GDM1 (cell line): ENCODE data around the gene DNAJA3.

Source experiments
- DNase-seq: peaks from one replicate; lab custom pipeline; 2025; lab: John Stamatoyannopoulos, UW

DNAJA3 gene

DNA sequence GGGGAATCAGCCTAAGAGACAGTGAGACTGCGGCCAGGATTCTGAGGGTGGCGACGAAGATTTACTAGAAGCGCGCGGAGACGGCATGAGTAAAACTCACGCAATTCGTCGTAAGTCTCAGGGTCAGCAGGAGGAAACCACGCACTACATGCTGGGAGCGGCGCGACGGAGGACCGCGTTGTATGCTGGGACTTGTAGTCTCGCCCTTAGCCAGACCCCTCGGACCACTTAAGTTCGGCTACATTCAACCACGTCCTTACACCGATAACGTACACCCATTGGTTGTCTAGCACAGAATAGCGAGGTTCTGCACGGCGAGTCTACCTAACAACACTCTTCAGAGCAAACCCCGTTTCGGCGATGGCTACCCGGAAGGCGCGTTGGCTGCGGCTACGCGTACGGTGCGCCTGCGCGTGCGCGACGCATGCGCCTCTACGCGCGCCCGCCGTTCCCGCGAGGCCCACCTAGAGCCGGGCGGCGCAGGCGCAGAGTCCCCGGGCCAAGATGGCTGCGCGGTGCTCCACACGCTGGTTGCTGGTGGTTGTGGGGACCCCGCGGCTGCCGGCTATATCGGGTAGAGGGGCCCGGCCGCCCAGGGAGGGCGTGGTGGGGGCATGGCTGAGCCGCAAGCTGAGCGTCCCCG is at the start of gene DNAJA3:
Gene DNAJA3 (plus strand): TSS at position 491 of the 643 bp plus-strand sequence. CDS start 14 bp downstream, at position 505.
- DNase-seq, result peak; percentile 95

DNA sequence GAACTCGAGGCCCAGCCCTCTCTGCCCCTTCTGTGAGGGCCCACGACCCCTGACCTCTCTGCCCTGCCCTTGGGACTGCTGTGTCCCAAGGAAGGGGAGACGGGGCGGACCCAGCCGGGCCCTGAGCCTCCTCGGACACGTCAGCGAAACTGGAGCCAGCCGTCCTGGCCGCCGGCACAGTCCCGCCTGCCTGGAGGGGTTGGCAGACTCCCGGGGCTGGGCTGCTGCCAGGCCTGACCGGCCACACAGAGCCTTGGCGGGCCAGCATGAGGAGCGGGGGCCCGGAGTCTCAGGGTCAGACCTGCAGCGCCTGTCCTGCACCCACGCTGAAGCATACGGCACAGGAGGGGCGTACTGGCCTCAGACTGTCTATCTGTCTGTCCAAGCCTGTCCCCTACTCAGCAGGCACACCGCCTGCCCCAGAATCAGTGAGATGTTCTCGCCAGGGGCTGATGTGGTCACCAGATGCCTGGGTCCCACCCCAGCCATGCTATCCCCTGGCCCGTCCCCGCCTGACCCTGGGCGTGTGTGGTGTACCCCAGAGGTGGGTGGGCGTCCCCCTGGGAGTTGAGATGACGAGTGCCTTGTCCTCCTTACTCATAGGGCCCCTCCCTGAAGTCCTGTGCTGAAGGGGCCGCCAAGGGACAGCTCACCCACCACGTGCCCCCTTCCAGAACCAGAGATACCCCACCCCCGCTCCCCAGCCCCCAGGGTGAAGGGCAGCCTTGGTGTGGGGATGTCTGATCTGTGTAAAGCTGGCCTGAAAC is 49.4 kb upstream of the DNAJA3 start:
- no peak for DNase-seq

DNA sequence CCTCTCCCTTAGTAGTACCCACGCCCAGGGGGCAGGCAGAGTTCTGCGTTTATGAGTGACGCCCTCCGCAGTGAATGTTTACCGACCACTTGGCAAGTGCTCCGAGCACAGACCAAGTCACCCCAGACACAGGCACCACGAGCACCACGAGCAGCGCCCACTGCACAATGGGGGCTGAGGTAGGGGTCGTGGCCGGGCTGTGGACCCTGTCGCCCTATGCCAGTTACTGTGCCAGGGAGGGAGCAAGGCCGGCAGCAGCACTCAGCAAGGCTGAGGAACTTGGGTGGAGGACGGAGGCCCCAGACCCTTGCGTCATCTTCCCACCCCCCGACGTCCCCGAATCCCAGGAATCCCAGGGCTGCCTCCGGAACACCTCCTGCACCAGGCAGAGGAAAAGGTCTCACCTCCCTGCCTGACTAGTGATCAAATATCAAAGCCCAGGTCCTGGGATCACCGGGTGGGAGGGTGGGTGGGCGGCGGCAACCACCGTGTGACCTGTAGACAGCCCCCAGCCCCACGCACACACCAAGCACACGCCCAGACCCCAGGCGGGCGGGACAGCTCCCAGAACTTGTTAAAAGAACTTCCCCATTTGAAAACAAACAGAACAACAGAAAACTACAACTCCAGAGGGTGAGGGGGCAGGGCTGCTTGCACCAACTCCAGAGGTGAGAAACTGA is 48.6 kb upstream of the DNAJA3 start:
- no peak for DNase-seq

DNA sequence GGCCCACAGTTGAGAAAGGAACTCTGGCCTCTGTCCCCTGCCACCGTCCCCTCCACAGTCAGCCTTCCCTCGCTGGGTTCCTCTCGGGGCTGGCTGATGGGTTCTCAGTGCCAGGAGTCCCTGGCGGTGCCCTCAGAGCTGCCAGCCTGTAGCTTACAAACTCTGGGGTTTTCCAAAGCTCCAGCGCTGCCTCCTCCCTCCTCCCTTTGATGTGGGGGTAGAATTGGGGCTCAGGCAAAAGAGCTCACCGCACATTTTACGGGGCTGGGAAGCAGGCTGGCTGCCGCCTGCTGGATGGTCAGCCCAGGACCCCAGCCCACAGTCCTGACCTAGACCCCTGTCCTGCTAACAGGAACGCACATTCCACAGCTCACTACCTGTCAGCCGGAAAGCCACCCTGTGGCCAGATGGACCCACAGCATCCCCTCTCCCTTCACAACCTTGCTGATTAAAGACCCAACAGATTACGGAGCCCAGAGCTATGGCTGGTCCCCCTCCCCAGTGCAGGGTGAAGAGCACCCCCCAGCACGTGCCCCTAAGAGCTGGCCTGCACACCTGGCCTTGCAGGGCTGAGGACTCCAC is 48.0 kb upstream of the DNAJA3 start:
- no peak for DNase-seq

DNA sequence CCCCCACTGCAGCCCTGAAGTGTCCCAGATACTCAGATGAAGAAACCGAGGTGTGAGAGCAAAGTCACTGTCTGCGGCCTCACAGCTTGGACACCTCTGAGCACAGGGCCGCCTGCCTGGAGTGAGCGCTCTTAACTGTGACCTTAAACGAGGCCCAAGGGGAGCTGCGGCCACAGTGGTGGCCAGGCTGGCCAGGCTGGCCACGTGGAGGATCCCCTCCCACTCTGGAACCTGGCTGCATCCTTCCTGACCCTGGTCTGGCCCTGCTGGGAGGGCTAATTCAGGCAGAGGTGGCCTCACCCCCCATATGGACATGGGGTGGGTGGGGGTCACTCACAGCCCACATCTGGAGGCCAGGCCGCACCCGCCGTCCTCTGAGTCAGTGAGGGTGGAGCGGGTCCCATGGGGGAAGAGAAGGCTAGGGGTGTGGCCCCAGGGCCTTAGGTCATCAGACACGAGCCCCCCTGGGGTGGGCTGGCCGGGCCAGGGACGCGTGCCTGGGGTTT is 47.5 kb upstream of the DNAJA3 start:
- DNase-seq, result no peak

DNA sequence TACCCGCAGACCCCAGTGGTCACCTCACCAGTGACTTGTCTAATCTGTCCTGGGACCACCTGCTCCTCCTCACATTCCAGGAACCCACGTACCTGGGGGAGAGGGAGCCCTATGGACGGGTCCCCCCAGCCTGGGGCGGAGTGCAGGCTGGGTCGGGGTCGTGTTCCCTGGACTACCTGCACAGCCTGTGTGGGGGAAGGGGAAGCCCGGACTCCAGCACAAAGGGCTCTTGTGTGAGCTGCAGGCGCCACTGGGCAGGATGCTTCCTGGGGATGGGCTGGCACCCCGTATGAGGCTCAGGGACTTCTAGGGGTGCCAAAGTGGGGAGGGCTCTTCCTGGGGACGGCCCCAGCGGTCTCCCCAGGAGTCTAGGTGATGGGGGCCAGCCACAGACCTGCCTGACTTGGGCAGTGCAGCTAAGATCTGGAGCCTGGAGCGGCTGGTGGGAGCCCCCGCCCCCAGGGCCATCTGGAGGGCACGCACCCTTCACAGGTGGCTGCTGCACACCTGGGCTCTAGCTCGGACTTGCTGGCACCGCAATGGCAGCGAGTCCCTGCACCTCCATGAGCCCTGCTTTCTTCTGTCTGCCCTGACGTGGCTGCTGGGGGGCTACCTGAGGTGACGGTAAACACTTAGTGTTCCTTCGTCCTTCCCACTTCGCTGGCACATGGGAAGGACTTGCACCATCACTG is 46.5 kb upstream of the DNAJA3 start:
- no peak for DNase-seq

DNA sequence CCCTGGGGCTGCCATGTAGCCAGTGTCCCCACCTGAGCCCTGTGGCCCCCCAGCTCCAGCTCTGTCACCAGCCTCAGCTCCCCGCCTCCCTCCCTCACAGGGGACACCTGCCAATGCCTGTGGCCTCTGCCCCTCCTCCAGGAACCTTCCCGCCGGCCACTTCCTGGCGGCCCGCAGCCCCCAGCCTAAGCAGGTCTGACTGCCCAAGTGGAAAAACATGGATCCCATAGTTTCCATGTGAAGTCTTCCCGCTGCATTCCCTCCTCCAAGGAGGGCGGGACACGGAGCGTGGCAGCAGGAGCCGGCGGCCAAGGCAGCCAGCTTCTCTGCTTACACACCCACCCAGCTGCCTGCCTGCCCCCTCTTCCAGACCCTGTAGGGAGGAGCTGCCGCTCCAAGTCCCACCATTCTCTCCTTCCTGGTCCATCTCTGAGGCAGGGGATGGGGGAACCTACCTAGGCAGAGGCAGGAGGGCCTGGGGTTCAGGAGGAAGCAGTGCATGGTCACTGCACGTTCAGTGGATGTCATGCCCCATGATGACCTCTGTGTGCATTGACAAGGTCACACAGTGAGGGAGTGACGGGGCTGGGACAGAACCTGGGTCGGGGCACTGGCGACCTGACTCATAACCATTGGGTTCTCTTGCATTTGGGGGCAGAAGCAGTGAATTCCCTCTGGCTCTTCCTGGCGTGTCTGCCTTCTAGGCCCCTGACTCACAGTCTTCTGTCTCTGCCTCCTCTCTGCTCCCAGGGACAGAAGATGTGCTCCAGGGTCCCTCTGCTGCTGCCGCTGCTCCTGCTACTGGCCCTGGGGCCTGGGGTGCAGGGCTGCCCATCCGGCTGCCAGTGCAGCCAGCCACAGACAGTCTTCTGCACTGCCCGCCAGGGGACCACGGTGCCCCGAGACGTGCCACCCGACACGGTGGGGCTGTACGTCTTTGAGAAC is 45.3 kb upstream of the DNAJA3 start:
- DNase-seq, result no peak

DNA sequence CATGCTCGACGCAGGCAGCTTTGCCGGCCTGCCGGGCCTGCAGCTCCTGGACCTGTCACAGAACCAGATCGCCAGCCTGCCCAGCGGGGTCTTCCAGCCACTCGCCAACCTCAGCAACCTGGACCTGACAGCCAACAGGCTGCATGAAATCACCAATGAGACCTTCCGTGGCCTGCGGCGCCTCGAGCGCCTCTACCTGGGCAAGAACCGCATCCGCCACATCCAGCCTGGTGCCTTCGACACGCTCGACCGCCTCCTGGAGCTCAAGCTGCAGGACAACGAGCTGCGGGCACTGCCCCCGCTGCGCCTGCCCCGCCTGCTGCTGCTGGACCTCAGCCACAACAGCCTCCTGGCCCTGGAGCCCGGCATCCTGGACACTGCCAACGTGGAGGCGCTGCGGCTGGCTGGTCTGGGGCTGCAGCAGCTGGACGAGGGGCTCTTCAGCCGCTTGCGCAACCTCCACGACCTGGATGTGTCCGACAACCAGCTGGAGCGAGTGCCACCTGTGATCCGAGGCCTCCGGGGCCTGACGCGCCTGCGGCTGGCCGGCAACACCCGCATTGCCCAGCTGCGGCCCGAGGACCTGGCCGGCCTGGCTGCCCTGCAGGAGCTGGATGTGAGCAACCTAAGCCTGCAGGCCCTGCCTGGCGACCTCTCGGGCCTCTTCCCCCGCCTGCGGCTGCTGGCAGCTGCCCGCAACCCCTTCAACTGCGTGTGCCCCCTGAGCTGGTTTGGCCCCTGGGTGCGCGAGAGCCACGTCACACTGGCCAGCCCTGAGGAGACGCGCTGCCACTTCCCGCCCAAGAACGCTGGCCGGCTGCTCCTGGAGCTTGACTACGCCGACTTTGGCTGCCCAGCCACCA is 44.4 kb upstream of the DNAJA3 start:
- DNase-seq, result no peak

DNA sequence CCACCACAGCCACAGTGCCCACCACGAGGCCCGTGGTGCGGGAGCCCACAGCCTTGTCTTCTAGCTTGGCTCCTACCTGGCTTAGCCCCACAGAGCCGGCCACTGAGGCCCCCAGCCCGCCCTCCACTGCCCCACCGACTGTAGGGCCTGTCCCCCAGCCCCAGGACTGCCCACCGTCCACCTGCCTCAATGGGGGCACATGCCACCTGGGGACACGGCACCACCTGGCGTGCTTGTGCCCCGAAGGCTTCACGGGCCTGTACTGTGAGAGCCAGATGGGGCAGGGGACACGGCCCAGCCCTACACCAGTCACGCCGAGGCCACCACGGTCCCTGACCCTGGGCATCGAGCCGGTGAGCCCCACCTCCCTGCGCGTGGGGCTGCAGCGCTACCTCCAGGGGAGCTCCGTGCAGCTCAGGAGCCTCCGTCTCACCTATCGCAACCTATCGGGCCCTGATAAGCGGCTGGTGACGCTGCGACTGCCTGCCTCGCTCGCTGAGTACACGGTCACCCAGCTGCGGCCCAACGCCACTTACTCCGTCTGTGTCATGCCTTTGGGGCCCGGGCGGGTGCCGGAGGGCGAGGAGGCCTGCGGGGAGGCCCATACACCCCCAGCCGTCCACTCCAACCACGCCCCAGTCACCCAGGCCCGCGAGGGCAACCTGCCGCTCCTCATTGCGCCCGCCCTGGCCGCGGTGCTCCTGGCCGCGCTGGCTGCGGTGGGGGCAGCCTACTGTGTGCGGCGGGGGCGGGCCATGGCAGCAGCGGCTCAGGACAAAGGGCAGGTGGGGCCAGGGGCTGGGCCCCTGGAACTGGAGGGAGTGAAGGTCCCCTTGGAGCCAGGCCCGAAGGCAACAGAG is 43.5 kb upstream of the DNAJA3 start:
- no peak for DNase-seq

DNA sequence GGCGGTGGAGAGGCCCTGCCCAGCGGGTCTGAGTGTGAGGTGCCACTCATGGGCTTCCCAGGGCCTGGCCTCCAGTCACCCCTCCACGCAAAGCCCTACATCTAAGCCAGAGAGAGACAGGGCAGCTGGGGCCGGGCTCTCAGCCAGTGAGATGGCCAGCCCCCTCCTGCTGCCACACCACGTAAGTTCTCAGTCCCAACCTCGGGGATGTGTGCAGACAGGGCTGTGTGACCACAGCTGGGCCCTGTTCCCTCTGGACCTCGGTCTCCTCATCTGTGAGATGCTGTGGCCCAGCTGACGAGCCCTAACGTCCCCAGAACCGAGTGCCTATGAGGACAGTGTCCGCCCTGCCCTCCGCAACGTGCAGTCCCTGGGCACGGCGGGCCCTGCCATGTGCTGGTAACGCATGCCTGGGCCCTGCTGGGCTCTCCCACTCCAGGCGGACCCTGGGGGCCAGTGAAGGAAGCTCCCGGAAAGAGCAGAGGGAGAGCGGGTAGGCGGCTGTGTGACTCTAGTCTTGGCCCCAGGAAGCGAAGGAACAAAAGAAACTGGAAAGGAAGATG is 42.8 kb upstream of the DNAJA3 start:
- no peak for DNase-seq

DNA sequence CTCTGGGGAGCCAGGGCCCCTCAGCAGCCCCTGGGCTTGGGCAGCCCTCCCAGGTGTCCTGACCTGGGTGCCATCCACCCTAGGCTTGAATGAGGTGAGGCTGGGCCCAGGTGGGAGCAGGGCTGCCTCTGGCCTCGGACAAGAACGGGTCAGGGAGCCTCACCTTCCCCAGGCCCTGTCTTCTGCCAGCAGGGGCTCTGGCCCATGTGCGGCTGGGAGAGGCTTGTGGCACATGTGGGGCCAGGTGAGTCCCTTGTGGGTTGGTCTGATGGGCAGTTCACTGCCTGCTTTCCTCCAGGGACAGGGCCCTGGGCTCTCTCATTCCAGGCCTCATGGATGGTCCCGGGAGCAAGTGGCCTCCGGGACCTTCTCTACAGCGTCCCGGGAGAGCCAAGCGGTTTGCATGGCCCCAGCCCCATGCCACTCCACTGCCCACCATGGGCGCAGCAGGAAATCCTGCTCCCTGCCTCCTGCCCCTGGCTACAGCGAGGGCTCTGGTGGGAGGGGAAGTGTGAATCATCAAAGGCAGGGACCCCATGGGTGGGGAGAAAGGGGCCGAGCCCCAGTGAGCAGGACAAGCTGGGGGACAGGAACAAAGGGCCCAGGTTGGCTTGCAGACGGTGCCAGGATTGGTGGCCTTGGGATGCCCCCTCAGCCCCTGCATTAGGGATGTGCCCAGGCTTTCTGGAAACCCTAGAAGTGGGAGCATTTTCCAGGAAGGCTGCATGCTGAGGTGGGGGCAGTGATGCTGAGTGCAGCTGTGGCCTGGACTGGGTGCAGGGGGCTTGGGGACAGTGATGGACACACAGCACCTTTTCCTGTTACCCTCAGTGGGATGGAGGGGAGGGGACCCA is 41.9 kb upstream of the DNAJA3 start:
- DNase-seq, result no peak

DNA sequence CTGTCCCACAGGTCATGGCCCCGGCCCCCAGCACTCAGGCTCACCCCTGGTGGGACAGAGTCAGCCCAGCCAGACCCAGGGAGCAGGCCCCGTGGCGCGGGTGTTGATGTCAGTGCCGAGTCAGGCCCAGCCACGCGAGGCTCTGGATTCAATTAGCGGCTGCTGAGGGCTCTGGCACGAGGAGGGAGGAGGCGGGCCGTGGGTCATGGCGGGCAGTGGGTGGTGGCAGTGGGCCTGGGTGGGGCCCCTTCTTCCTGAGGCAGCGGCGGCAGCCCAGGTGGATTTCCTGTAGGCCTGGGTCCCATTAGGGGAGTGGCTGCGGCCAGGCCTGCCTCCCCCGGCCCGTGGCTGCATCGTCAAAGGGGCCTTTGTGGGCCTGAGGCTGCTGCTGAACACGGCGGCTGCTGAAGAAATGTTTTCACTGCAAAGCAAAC is 41.1 kb upstream of the DNAJA3 start:
- DNase-seq, result no peak

DNA sequence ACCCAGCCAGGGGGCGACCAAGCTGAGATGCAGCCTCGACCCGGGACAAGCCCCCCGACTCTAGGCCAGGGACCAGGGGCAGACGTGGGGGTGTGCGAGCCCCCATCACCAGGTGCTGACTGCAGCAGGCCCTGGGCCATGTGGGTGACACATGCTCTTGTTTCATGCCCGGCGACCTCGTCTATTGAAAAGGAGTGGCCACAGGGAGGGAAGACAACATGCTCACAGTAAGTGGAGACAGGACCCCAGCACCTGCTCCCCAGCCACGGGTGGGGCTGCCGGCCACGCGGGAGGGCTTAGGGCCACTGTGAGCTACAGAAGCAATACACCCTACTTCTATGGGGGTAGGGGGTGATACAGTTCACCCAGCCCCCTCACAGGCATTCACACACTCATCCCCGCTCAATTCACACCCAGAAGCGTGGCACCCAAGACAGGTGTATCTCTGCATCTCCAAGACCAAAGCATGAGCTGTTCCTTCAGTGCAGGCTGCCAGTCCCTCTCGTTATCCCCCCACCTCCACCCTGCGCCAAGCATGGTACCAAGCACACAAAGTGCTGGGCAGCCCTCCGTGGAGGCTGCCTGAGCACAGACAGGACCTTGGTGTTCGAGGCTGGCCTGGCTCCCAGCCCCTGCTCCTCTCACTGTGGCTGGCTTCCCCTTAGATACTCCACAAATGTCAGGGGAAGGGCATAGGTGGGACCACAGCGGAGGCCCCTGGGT is 40.4 kb upstream of the DNAJA3 start:
- DNase-seq, result no peak

DNA sequence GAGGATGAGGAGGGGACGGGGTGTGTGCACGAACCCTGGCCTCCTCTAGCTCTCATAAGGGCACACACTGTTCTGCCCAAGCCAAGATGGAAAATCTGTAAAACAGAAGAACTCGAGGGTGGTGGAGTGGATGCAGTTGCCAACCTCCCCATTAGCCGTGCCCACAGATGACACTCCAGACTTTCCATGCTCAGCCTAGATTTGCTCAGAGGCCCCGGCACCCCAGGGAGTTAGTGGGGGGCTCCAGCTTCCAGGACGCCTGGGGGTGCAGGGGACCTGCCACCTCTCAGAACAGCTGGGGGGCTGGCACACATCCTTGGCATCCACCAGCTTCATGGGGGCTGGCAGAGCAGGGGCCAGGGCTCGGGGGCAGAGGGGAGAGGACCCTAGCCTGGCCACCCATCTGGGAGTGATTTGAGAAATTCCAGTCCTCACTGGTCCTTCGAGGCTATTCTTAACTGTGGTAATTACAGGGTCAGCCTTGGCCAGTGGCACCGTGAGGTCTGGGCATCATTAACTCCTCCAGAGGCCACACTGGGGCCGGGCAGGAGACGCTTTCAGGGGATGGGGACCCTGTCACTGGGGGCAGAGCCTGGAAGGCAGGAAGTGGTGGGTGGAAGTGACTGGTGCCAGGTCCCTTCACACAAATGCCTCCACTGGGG is 39.7 kb upstream of the DNAJA3 start:
- DNase-seq, result no peak

DNA sequence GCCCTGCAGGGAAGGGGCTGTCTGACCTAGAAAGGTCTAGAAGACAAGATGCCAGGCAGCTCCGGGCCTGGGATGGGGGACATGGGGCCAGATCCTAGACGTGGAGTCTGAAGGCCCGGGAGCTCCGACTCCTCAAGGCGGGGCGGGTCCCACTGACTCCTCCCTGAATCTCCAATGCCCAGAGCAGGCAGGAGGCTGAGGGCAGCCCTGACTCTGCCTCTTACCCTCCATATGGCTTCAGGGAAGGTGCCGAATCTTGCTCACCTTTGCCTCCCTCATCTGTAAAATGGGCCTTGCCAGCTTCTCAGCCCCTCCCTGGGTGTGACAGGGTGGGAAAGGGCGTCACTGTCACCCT is 39.2 kb upstream of the DNAJA3 start:
- DNase-seq, result no peak

DNA sequence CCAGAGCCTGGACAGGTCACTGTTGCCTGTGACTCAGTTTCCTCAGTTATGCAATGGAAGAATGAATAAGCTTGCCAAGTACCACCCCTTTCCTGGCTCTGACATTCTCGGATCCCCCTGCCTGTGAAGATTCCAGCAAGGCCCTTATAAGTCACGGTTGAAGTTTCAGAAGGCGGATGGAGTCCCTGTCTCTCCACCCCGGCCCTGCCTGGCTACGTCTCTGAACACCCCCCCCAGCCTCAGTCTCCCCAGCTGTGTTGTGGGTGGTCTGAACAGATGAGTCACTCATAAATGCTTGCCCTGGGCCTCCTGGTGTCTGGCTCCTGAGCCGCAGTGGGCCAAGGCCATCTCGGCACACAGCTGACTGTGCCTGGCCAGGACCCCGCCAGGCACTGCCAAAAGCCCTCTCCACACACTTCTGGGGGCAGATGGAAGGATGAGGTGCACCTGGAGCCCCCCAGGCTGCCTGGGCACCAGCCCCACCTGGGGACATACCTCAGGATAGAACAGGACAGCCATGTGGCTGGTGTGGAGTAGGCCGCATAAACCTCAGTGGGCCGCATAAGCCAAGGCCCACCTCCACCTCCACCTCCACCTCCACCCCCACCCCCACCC is 38.6 kb upstream of the DNAJA3 start:
- DNase-seq, result no peak
